Measurements from ENCODE around the gene ELMO3.

GRCh38 chr16:67157892-67158635 is 40.9 kb upstream of the ELMO3 start:
- TF ChIP-seq CTCF (IDR thresholded peaks at IDR 0.05; ENCODE audit: low read depth, low read length, missing input control) (no peak), GABPA (IDR thresholded peaks at IDR 0.05 in 1 of 2, conservative IDR thresholded peaks at IDR 0.05 in 1 of 2) (no peak), ZBTB33 (IDR thresholded peaks at IDR 0.05) (no peak), RXRA (IDR thresholded peaks at IDR 0.05) (no peak), SP1 (IDR thresholded peaks at IDR 0.05) (no peak), FOXA1 (IDR thresholded peaks at IDR 0.05) (no peak), HNF4A (conservative IDR thresholded peaks at IDR 0.05) (no peak), TAF1 (conservative IDR thresholded peaks at IDR 0.05) (no peak), REST (IDR thresholded peaks at IDR 0.05) (no peak), MAX (IDR thresholded peaks at IDR 0.05) (no peak)
